HUES64 (cell line): Measurements from ENCODE around the gene HRCT1.
A peak's percentile ranks its signal among the peaks of the same experiment; 100 is the strongest.
"Not testable (repeated sequence)": the region's sequence is repeated elsewhere in the genome, so short reads cannot be mapped to it uniquely, and the experiment has no call there.

Experiments
- H3K27ac ChIP-seq: 2 replicates; pipeline ENCODE4 v1.7.0; 2013; ENCODE audit warnings: low read depth, low read length, inconsistent platforms
- H3K27me3 ChIP-seq: 2 replicates; pipeline ENCODE4 v1.6.1; 2013; ENCODE audit warnings: mild to moderate bottlenecking, low read length; ENCODE audit not compliant: insufficient read depth
- H3K36me3 ChIP-seq: 2 replicates; pipeline ENCODE4 v1.6.1; 2013; ENCODE audit warnings: mild to moderate bottlenecking, low read length; ENCODE audit not compliant: insufficient read depth
- H3K4me1 ChIP-seq: 2 replicates; pipeline ENCODE4 v1.6.1; 2013; ENCODE audit warnings: mild to moderate bottlenecking, low read length, moderate library complexity; ENCODE audit not compliant: insufficient read depth
- H3K4me3 ChIP-seq: 2 replicates; pipeline ENCODE4 v1.5.1; 2013; ENCODE audit warnings: mild to moderate bottlenecking, low read length, moderate library complexity
- H3K9ac ChIP-seq: 2 replicates; pipeline ENCODE4 v1.6.1; 2013; ENCODE audit warnings: mild to moderate bottlenecking, low read depth, low read length
- H3K9me3 ChIP-seq: 2 replicates; pipeline ENCODE4 v1.6.1; 2013; ENCODE audit warnings: low read depth, low read length; ENCODE audit not compliant: insufficient read depth
- WGBS: fragments of 150-250, 120-280 bp; methylation state at CpG from one replicate; pipeline ENCODE4 v1.1.7; 2013; ENCODE audit warnings: missing lambda C conversion rate; 5-methylcytosine and 5-hydroxymethylcytosine counted together

The HRCT1 gene

DNA sequence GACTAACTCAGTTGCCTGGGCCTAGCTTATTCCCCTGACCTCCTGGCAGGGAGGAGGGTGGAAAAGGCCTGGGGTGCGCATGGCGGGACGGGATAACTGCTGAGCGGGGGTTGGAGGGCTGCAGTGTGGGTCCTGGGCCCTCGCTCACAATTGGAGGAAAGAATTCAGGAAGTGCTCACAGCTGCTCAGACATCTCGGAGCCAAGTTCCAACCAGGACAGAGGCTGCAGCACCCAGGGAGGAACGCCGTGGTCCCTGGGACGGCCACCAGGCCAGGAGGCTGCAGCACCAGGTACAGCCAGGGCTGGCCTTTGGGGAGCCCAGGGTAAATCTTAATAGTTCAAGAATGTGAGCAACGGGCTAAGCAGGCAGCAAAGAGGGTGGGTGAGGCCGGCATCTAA is 3.3 kb downstream of the HRCT1 start, which contains the start of gene SPAAR:
Gene SPAAR (plus strand): TSS at position 217 of the 400 bp plus-strand sequence. CDS start 974 bp downstream, outside the sequence.
- H3K27ac ChIP-seq = peak within 1 kb of the TSS; percentile 81
- H3K27me3 ChIP-seq = no peaks in the 10 kb centered on the region
- peak within 1 kb of the TSS; percentile 56; the same call in 1 of the 2 replicates for H3K9ac ChIP-seq
- WGBS = 82% methylated on average over 11 of the region's 11 CpGs
- H3K36me3 ChIP-seq = no peaks in the 10 kb centered on the region
- no peaks in the 10 kb centered on the region for H3K9me3 ChIP-seq
- no peak within 1 kb of the TSS for H3K4me3 ChIP-seq
- H3K4me1 ChIP-seq = peaks cover 38% of the 10 kb centered on the region

- Histone ChIP-seq H3K4me3 (no peak overlapping the region), H3K9me3 (no peaks in the 10 kb centered on the region), H3K4me1 (peaks cover 38% of the 10 kb centered on the region), H3K9ac (no peak overlapping the region), H3K27me3 (no peaks in the 10 kb centered on the region), H3K27ac (no peak overlapping the region), H3K36me3 (no peaks in the 10 kb centered on the region)
- 92% methylated on average over 34 of the region's 34 CpGs for WGBS
These were observed 3.9 kb downstream of the HRCT1 start for GRCh38 chr9:35909687-35910612.

DNA sequence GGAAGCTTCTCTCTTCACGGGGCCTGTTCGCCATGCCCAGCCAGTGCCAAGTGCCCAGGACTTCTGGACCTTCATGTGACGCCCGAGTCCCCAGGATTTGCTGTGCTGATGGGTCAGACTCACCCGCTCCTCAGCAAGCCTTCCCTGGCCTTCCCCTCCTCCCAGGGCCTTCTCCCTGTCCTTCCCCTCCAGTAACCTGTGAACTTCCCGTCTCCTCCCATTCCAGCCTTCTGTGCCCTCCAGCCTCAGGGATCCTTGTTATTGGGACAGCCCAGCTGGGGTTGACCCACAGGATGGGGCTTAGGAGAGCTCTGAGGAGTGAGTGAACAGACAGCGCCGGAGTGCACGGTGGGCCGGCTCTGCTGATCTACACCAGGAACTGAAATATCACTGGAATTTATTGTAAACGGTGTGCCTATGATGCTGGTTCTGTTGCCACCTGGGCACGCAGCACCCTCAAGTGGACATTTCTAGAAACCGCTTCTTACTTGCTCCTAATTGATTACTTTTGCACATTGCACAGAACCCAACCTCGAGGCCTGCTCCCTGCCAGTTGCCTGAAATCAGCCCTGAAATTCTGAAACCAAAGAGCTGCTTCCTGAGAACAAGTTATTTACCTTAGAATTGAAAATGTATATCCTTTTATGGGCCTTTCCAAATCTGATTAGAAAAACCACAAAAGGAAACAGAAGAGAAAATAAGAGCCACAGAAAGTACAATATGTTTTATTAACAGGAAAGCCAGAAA is 4.8 kb downstream of the HRCT1 start:
- no peaks in the 10 kb centered on the region for H3K36me3 ChIP-seq
- no peaks in the 10 kb centered on the region for H3K27me3 ChIP-seq
- 84% methylated on average over 14 of the region's 14 CpGs for WGBS
- no peak overlapping the region for H3K4me3 ChIP-seq
- no peaks in the 10 kb centered on the region for H3K9me3 ChIP-seq
- H3K4me1 ChIP-seq = peaks cover 38% of the 10 kb centered on the region
- H3K9ac ChIP-seq = no peak overlapping the region
- H3K27ac ChIP-seq = no peak overlapping the region

GRCh38 chr9:35911690-35912089 is 5.7 kb downstream of the HRCT1 start:
- Histone ChIP-seq H3K9me3 (no peaks in the 10 kb centered on the region), H3K4me3 (no peak overlapping the region), H3K4me1 (peaks cover 41% of the 10 kb centered on the region), H3K27ac (no peak overlapping the region), H3K36me3 (no peaks in the 10 kb centered on the region), H3K9ac (no peak overlapping the region), H3K27me3 (no peaks in the 10 kb centered on the region)
- WGBS = 88% methylated on average over 10 of the region's 10 CpGs

DNA sequence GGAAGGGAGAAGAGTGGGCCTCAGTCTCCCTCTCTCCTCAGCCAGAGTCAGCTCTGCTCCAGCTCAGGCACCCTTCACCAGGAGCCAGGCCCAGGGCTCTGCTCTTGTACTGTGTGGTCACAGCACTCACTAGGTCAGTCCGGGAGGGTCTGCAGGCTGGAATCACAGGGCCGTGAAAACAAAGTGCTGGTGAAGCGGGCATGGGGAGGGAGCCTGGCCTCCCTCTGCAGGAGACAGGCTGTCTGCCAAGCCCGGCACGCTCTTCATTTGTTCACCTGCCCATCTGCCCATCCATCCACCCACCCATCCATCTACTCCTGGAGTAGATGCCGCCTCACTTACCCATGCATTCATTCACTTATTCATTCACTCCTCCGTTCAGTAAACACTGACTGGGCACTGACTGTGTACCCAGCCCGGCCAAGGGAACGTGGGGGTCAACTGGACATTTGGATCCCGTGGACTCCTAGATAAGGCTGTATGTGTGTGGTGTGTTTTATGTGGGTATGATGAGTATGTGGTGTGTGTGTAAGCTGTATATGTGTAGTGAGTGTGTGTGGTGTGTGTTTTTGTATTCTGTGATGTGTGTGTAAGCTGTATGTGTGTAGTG is 6.9 kb downstream of the HRCT1 start:
- Histone ChIP-seq H3K9me3 (no peaks in the 10 kb centered on the region), H3K27ac (no peak overlapping the region), H3K36me3 (no peaks in the 10 kb centered on the region), H3K4me1 (peaks cover 29% of the 10 kb centered on the region), H3K9ac (no peak overlapping the region), H3K4me3 (no peak overlapping the region), H3K27me3 (no peaks in the 10 kb centered on the region)
- WGBS = 88% methylated on average over 10 of the region's 10 CpGs

- not testable (repeated sequence) for H3K9ac ChIP-seq, H3K4me3 ChIP-seq
These were observed 7.4 kb downstream of the HRCT1 start for GRCh38 chr9:35913429-35913828.

DNA sequence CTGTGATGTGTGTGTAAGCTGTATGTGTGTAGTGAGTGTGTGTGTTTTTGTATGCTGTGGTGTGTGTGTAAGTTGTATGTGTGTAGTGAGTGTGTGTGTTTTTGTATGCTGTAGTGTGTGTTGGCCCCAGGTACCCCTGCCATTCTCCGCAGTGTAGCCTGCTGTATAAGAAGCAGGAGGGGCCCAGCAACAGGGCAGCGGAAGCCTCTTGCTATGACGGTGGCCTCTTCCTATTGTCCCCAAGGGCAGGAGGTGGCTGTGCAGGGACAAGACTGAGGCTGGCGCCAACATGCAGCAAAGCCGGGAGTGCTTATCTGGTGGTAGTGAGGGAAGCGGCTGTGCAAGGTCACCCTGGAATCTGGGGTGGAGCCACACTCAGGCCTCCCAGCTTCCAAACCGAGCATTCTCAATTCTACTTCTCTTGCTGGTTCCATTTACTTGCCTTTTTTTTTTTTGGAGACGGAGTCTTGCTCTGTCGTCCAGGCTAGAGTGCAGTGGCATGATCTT is 8.4 kb downstream of the HRCT1 start:
- Histone ChIP-seq H3K36me3 (no peaks in the 10 kb centered on the region), H3K27me3 (no peaks in the 10 kb centered on the region), H3K4me1 (peaks cover 15% of the 10 kb centered on the region), H3K9ac (no peak overlapping the region), H3K4me3 (no peak overlapping the region), H3K27ac (no peak overlapping the region), H3K9me3 (no peaks in the 10 kb centered on the region)
- WGBS = 74% methylated on average over 9 of the region's 9 CpGs

More at GRCh38 chr9:35913429-35913828, 7.4 kb downstream of the HRCT1 start:
- H3K9me3 ChIP-seq, H3K27ac ChIP-seq, H3K27me3 ChIP-seq, H3K36me3 ChIP-seq: not testable (repeated sequence)
- H3K4me1 ChIP-seq = peaks cover 24% of the 10 kb centered on the region

- H3K4me3 ChIP-seq = no peak overlapping the region
- no peak overlapping the region for H3K9ac ChIP-seq
- no peaks in the 10 kb centered on the region for H3K9me3 ChIP-seq
- H3K27ac ChIP-seq = no peak overlapping the region
- peaks cover 4% of the 10 kb centered on the region; the same call in 1 of the 2 replicates for H3K4me1 ChIP-seq
- no peaks in the 10 kb centered on the region for H3K36me3 ChIP-seq
- no peaks in the 10 kb centered on the region for H3K27me3 ChIP-seq
- WGBS = 78% methylated on average over 16 of the region's 16 CpGs
These were observed 9.8 kb downstream of the HRCT1 start for GRCh38 chr9:35915681-35916294.

- Histone ChIP-seq H3K36me3 (no peaks in the 10 kb centered on the region), H3K27me3 (no peaks in the 10 kb centered on the region), H3K9ac (no peak overlapping the region), H3K4me1 (peaks cover 4% of the 10 kb centered on the region; the same call in 1 of the 2 replicates), H3K27ac (no peak overlapping the region), H3K9me3 (no peaks in the 10 kb centered on the region), H3K4me3 (no peak overlapping the region)
- WGBS = 86% methylated on average over 4 of the region's 4 CpGs
These were observed 11.3 kb downstream of the HRCT1 start for GRCh38 chr9:35917261-35917660.

DNA sequence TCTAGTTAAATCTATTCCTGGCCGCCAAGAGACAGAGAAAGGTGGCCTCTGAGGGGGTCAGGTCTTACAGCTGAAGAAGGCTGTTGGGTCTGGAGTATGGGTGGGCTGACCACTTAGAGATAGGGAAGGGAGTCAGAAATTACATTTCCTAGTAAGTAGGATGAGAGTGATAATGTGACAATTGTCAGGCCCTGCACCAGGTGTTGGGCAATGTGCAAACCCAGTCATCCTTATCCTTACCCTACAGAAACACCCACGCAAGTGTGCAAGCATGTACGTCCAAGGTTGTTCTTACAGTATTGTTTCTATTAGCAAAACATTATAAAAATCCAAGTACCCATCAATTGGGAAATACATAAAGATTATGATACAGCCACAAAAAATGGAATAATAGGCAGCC is 12.8 kb downstream of the HRCT1 start:
- Histone ChIP-seq H3K4me3 (no peak overlapping the region), H3K36me3 (no peaks in the 10 kb centered on the region), H3K9me3 (no peaks in the 10 kb centered on the region), H3K27ac (no peak overlapping the region), H3K4me1 (peaks cover 4% of the 10 kb centered on the region; the same call in 1 of the 2 replicates), H3K9ac (no peak overlapping the region), H3K27me3 (no peaks in the 10 kb centered on the region)
- WGBS = 90% methylated on average over 3 of the region's 3 CpGs
